ENCODE measurements around the gene KRT83. TPM values are rescaled to one million over a fixed set of nuclear protein-coding genes. Genes with fewer than 3 reads are reported as not detected.
"Not testable (repeated sequence)": the region's sequence is repeated elsewhere in the genome, so short reads cannot be mapped to it uniquely, and the experiment has no call there.

Gene KRT83
- total RNA-seq, 1 donor from 2014 or later = not detected

DNA sequence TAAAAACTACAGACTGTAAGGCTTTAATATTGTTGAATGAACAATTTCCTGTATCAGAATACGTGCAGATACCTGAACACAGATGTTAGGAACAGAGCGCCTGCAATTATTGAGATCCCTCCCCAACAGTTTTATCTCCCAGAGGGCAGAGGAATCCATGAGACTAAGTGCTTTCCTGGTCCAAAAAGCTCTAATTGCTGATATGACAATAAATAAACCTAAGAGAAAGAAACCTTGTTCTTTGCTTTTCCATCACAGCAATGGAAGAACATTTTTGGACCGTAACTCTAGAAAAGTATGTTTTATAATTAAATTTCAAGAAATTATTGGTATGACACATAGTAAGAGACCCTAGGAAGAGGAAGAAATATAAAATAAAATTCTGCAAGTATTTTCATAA lies 13.0 kb upstream of the KRT83 start:
- FAIRE-seq (no peak), DNase-seq (ENCODE audit: low spot score in 2 of 2) (no peak)

DNA sequence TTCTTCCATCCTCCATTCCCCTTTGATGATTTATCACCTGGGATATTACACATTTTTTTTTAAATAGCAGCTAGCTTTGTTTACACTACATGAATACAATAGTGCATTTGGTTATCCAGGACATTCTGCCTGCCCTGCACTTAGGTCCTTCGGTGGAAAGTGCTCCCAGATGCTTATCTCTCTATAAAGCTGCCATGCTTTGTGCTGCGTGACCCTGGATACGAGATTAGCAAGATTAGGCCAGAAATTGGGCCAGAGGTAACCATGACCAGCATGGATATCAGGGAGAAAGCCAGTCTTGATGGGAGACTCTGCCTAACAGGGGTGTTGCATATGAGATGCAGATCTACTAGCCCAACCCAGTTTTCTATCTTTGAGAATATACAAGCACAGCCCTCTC lies 12.1 kb upstream of the KRT83 start:
- no peak for FAIRE-seq
- no peak for DNase-seq (ENCODE audit: low spot score in 2 of 2)

DNA sequence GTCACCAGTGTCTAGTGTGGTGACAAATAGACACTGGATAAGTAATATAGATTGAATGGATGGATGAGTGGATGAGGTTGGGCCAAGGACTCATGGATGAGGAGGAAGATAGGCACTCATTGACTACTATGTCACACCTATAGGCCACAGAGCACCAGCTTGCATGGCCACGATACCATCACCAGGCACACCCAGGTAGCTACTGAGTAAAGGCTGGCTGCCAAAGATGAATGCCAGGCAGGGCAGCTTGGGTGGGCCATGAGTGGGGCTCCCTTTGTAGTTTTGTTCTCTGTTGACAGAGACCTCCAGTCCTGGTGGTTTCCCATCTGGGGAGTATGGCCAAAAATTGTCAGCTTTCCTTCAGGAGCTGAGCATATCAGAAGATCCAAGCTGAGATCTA lies 11.2 kb upstream of the KRT83 start:
- DNase-seq (ENCODE audit: low spot score in 2 of 2) = no peak
- FAIRE-seq = no peak

DNA sequence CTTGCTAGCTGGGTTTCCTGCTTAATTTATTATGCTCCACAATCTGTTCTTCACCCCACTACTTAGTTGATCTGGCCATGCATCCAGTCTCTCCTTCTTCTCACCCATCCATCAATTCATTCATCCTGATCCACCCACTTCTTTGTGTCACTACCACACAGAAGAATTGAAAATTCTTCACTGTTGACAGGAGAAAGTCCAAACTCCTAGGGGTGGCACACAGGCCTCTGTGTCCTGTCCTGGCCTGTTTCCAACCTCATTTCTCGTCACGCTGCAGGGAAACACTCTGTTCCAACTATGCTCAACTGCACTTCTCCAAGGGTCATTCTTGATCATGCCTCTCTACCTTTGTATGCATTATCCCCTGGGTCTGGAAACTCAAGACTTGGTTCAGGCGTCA lies 10.6 kb upstream of the KRT83 start:
- no peak for FAIRE-seq
- DNase-seq (ENCODE audit: low spot score in 2 of 2) = no peak

GRCh38 chr12:52331039-52331438 lies 9.8 kb upstream of the KRT83 start:
- no peak for DNase-seq (ENCODE audit: low spot score in 2 of 2)
- no peak for FAIRE-seq

DNA sequence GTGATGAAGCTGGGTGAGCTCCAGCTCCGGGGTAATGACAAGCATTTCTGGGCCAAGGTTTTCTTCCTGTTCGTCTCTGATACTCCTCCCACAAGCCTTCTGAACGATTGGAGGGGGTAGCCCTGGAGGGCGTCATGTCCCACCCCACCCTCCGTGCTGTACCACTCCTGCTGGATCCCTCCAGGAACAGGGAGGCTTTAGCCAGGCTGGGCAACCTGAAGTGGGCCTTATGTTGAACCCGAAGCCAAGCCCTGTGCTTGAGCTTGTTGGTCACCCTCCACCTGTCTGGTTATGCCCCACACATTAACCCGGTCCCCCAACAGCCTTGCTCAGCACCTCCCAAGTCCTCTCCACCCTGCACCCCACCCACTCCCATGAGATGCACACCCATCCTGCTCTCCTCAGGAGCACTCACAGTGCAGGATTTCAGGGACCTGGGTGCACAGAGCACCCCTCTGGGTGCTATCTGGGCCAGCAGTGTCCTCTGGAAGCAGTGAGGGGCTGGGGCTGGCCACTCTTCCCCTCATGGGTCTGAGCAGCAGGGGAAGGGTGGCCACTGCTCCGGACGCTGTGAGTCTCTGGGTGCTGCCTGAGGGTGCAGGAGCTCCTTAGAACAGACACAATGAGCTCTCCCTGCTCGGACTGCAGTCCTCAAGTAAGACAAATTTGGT lies 6.8 kb upstream of the KRT83 start:
- FAIRE-seq (no peak), DNase-seq (ENCODE audit: low spot score in 2 of 2) (no peak)

DNA sequence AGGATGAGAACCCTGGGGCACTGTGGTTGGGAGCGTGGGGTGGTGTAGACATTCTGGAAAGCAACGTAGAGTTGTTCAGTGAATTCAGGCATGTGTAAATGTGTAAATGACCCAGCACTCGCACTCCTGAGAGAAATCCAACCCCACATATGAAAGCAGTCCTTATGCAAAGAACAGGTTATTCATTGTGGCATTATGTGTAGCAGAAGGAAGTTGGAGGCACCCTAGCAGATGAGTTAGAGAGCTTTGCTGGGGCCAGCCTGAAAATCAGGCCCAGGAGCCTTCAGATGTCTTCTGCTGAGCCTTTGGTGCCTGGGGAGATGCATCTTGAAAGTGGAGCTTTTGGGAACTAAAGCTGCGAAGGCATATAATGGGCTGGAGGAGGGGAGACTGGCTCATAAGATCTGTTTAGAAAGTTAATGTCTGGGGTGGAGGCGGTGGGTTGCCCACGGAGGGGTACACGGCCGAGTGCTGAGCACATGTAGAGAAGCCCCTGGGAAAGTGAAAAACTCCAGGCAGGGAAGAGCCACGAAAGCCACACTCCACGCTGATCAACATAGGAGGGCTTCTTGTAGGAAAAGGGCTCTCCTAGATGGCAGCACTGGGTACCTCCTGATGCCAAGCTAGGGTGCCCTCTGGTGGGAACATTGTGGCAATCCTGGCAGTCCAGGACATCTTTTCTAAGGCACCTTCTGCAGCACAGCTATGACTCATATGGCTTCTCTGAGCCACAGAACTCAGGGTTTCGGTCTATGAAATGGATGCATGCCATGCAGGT lies 6.0 kb upstream of the KRT83 start:
- DNase-seq (ENCODE audit: low spot score in 2 of 2) (peak; percentile 70 to 87), FAIRE-seq (no peak)

DNA sequence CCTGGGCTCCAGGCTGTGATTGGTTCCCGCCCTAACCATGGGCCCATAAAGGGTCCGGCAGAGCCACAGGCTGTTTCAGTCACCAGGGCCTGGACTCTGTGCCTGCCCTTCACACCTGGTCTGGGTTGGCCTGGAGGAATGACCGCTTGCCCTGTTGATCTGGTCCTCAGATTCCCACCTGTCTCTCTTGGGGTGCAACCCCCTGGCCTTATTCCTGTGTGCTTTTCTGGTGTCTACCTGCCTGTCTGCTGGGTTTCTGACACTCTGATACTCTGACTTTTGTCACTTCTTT lies 2.9 kb upstream of the KRT83 start:
- no peak for FAIRE-seq
- no peak for DNase-seq (ENCODE audit: low spot score in 2 of 2)

GRCh38 chr12:52323416-52324152 lies 2.4 kb upstream of the KRT83 start:
- FAIRE-seq (no peak), DNase-seq (ENCODE audit: low spot score in 2 of 2) (no peak)

DNA sequence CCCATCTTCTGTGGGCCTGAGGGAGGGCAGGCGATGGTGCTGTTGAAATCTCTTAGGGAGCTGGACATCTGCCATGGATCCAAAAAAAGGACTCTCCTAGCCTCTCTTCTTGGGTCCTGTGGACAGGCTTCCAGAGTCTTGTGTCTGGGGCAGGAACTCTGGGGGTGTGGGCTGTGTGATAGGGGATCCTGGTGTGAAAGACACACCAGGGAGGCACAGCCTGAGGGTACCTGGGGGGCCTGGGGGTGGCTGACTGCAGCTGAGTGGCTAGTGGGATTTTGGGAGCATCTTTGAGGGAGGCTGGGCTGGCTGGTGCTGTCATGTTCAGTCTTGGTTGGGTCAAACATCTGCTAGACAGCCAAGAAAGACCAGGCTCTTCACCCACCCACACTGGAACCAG lies 1.8 kb upstream of the KRT83 start:
- FAIRE-seq (no peak), DNase-seq (ENCODE audit: low spot score in 2 of 2) (no peak)

DNA sequence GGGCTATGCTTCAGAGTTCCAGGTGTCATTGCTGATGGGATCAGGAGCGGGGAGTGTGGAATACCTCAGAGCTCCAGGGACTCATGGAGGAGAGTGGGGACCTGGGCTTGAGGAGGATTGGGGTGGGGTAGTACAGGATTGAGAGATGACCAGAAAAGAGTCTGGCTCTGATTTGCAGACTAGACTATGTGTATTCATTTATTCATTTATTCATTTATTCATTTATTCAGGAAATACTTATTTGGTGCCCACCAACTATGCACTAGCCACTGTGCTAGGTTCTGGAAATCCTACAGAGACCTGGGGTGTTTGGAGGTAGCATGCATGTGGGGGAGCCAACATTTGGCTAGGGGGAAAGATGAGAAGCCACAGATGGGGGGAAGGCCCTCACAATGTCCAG lies 871 bp upstream of the KRT83 start:
- DNase-seq (ENCODE audit: low spot score in 2 of 2) (no peak), FAIRE-seq (no peak)

DNA sequence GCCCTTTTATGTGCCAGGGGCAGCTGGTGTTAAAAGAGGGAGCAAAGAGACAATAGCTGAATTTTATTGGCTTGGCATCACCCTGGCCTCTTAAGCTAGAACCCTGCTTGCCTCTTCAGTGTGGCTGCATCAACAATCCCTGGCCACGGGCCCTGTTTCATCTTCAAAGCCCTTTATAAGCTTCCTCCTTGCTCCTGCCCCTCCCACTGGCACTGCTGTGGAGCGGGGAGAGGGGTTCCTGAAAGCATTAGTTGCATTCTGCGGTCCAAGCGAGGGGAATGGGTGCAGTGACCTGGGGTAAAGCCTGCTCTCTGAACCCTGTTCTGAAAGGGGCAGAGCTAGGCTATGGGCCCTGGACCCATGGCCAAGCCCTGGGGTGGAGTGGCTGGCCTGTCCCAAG lies 220 bp upstream of the KRT83 start:
- no peak for DNase-seq (ENCODE audit: low spot score in 2 of 2)
- FAIRE-seq = no peak

DNA sequence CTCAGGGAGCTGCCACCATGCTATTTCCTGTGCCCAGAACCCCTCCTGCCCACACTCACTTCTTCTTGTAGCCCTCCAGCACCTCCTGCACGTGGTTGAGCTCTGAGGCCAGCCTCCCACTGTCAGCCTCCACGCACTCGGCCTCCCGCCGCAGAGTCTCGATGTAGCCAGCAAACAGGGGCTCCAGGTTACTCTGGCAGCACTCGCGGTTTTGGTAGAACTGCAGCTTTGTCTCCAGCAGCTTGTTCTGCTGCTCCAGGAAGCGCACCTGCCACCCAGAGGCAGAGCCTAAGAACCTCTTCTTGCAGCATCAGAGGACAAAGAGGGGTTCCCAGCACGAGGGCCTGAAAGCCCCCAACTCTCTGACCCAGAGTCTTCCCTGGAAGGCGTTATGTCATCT lies 2.1 kb downstream of the KRT83 start:
- DNase-seq (ENCODE audit: low spot score in 2 of 2) (no peak), FAIRE-seq (no peak)

GRCh38 chr12:52318241-52318990 lies 2.8 kb downstream of the KRT83 start:
- FAIRE-seq (no peak), DNase-seq (ENCODE audit: low spot score in 2 of 2) (no peak)

- no peak for DNase-seq (ENCODE audit: low spot score in 2 of 2)
- FAIRE-seq = no peak
Observed at GRCh38 chr12:52317468-52318052, 3.6 kb downstream of the KRT83 start.

DNA sequence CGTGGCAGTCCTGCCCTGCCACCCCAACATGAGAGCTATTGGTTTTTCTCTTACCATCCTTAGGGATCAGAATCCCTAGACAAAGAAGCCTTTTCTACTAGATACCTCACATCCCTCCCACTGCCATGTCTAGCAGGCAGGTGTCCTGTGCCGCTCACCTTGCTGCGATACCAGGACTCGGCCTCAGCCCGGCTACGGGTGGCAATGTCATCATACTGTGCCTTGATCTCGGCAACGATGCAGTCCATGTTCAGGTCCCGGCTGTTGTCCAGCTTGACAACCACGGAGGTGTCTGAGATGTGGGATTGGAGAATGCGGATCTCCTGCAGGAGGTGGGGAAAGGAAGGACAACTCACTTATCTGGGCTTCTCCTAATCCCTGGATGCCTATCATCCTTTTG lies 4.5 kb downstream of the KRT83 start:
- no peak for DNase-seq (ENCODE audit: low spot score in 2 of 2)
- no peak for FAIRE-seq

GRCh38 chr12:52316290-52316689 lies 4.9 kb downstream of the KRT83 start:
- DNase-seq (ENCODE audit: low spot score in 2 of 2) (no peak), FAIRE-seq (no peak)

DNA sequence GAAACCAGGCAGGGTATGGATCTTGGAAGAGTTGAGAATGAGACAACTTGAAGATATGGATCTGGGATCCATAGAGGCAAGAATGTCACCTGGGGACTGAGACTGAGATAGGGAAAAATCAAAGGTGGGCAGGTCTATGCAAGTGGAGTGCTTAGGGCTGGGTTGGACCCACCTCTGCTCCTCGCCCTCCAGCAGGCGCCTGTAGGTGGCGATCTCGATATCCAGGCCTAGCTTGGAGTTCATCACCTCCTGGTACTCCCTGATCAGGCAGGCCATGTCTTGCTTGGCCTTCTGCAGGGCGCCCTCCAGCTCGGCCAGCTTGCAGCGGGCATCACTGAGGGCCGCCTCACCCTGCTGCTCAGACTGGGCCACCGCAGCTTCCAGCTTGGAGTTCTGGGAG lies 5.5 kb downstream of the KRT83 start:
- not testable (repeated sequence) for DNase-seq (ENCODE audit: low spot score in 2 of 2); FAIRE-seq

GRCh38 chr12:52314511-52314910 lies 6.7 kb downstream of the KRT83 start:
- DNase-seq (ENCODE audit: low spot score in 2 of 2) = no peak
- no peak for FAIRE-seq

DNA sequence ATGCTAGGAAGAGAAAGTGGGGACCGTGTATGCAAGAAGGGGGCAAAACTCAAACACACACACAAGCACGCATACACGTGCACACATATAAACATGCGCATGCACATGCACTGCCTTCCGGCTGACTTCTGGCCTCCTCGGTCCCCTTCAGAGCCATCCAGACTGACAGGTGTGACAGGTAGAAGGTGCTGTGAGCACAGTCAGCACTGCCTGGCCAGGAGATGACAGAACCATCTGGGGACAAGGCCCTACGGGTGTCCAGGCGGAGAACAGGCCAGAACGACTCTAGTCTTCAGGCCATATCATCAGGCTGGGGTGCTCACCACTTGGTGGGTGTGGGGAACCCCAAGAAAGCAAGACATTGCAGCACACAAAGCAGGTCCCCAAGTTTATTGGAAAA lies 7.3 kb downstream of the KRT83 start:
- no peak for FAIRE-seq
- no peak for DNase-seq (ENCODE audit: low spot score in 2 of 2)

GRCh38 chr12:52313461-52313860 lies 7.7 kb downstream of the KRT83 start:
- no peak for FAIRE-seq
- DNase-seq (ENCODE audit: low spot score in 2 of 2) = no peak

Data from frontal cortex (tissue), 4 donors.